Measurements from ENCODE around the gene MYBBP1A. TPM values are rescaled to one million over a fixed set of nuclear protein-coding genes. Genes with fewer than 3 reads are reported as not detected.

MYBBP1A gene
- total RNA-seq, 4 donors from 2014 or later, result 73.4 to 127 (median 83.8) TPM

- Histone ChIP-seq H3K27me3 (peaks cover 8% of the 10 kb centered on the region), H3K36me3 (no peaks in the 10 kb centered on the region), H3K9me3 (no peaks in the 10 kb centered on the region), H3K27ac (peak overlapping the region; percentile 11), H3K4me1 (peaks cover 26% of the 10 kb centered on the region), H3K4me3 (no peak overlapping the region)
- WGBS, result 82% methylated on average over 2 of the region's 8 CpGs
- TF ChIP-seq EP300 (IDR thresholded peaks at IDR 0.05) (no peak), POLR2AphosphoS5 (IDR thresholded peaks at IDR 0.05) (no peak), CTCF (IDR thresholded peaks at IDR 0.05) (no peak), POLR2A (IDR thresholded peaks at IDR 0.05) (no peak)
- no peak for DNase-seq (ENCODE audit: low spot score in 2 of 2)
Measured at GRCh38 chr17:4507361-4508111, 47.6 kb downstream of the MYBBP1A start.

- no peak for DNase-seq (ENCODE audit: low spot score in 2 of 2)
- peaks cover 22% of the 10 kb centered on the region for H3K4me1 ChIP-seq
- peaks cover 8% of the 10 kb centered on the region for H3K27me3 ChIP-seq
- TF ChIP-seq POLR2A (IDR thresholded peaks at IDR 0.05), result no peak
- no peak for TF ChIP-seq POLR2AphosphoS5 (IDR thresholded peaks at IDR 0.05)
- no peak for TF ChIP-seq CTCF (IDR thresholded peaks at IDR 0.05)
- no peak for TF ChIP-seq EP300 (IDR thresholded peaks at IDR 0.05)
- no peaks in the 10 kb centered on the region for H3K9me3 ChIP-seq
- no peak overlapping the region for H3K4me3 ChIP-seq
- no peaks in the 10 kb centered on the region for H3K36me3 ChIP-seq
- WGBS, result 88% methylated on average over 3 of the region's 8 CpGs
- no peak overlapping the region for H3K27ac ChIP-seq
Measured at GRCh38 chr17:4506892-4507291, 48.3 kb downstream of the MYBBP1A start.

- Histone ChIP-seq H3K9me3 (no peaks in the 10 kb centered on the region), H3K4me1 (peaks cover 22% of the 10 kb centered on the region), H3K27ac (no peak overlapping the region), H3K27me3 (peaks cover 13% of the 10 kb centered on the region), H3K36me3 (no peaks in the 10 kb centered on the region), H3K4me3 (no peak overlapping the region)
- DNase-seq (ENCODE audit: low spot score in 2 of 2), result no peak
- TF ChIP-seq EP300 (IDR thresholded peaks at IDR 0.05) (no peak), POLR2AphosphoS5 (IDR thresholded peaks at IDR 0.05) (no peak), CTCF (IDR thresholded peaks at IDR 0.05) (no peak), POLR2A (IDR thresholded peaks at IDR 0.05) (no peak)
- WGBS, result 61% methylated on average over 13 of the region's 13 CpGs
Measured at GRCh38 chr17:4506175-4506813, 48.9 kb downstream of the MYBBP1A start.

GRCh38 chr17:4505187-4505586 is 50.0 kb downstream of the MYBBP1A start:
- H3K4me1 ChIP-seq, result peaks cover 19% of the 10 kb centered on the region
- peaks cover 24% of the 10 kb centered on the region for H3K27me3 ChIP-seq
- no peaks in the 10 kb centered on the region for H3K9me3 ChIP-seq
- 86% methylated on average over 1 of the region's 5 CpGs for WGBS
- H3K4me3 ChIP-seq, result no peak overlapping the region
- H3K36me3 ChIP-seq, result no peaks in the 10 kb centered on the region
- no peak overlapping the region for H3K27ac ChIP-seq
- TF ChIP-seq POLR2AphosphoS5 (IDR thresholded peaks at IDR 0.05), result no peak
- no peak for TF ChIP-seq CTCF (IDR thresholded peaks at IDR 0.05)
- TF ChIP-seq EP300 (IDR thresholded peaks at IDR 0.05), result no peak
- TF ChIP-seq POLR2A (IDR thresholded peaks at IDR 0.05), result no peak
- DNase-seq (ENCODE audit: low spot score in 2 of 2), result no peak

- Histone ChIP-seq H3K27ac (no peak overlapping the region), H3K27me3 (peaks cover 34% of the 10 kb centered on the region), H3K4me3 (no peak overlapping the region), H3K4me1 (peaks cover 21% of the 10 kb centered on the region), H3K9me3 (no peaks in the 10 kb centered on the region), H3K36me3 (no peaks in the 10 kb centered on the region)
- TF ChIP-seq POLR2AphosphoS5 (IDR thresholded peaks at IDR 0.05) (no peak), POLR2A (IDR thresholded peaks at IDR 0.05) (no peak), EP300 (IDR thresholded peaks at IDR 0.05) (no peak), CTCF (IDR thresholded peaks at IDR 0.05) (no peak)
- 66% methylated on average over 4 of the region's 5 CpGs for WGBS
- DNase-seq (ENCODE audit: low spot score in 2 of 2), result no peak
Measured at GRCh38 chr17:4504188-4504587, 51.0 kb downstream of the MYBBP1A start.
